WTC11 (cell line): Measurements from ENCODE around the gene VWF. TPM values are rescaled to one million over a fixed set of nuclear protein-coding genes. Genes with fewer than 3 reads are reported as not detected.

Experiments
- ATAC-seq: fragments of 200-7000 bp; cut with Tn5 transposase; 2 replicates; pipeline ENCODE4 v1.10.0; 2021; ENCODE audit warnings: mild to moderate bottlenecking, moderate library complexity
- CTCF ChIA-PET: fragments of 300-600 bp; sonication (Branson Sonifier 250); formaldehyde crosslinking; loops from one replicate; lab custom pipeline; 2021; ENCODE audit warnings: antibody characterized with exemption; lab: Charles Lee
- POLR2A ChIA-PET: fragments of 350-600 bp; sonication (Branson Sonifier 250); formaldehyde crosslinking; loops from one replicate; lab custom pipeline; 2021; ENCODE audit warnings: antibody characterized with exemption; lab: Charles Lee
- DNase-seq: peaks from one replicate; pipeline ENCODE4 v3.0.0; 2021; ENCODE audit warnings: low spot score
- H3K27ac Mint-ChIP-seq: 2 replicates; pipeline ENCODE4 v1.8.0; 2021; ENCODE audit warnings: mixed read lengths
- H3K27me3 Mint-ChIP-seq: 2 replicates; pipeline ENCODE4 v1.8.0; 2021; ENCODE audit warnings: low read depth, mild to moderate bottlenecking, moderate library complexity, mixed read lengths
- H3K36me3 Mint-ChIP-seq: 2 replicates; pipeline ENCODE4 v1.8.0; 2021; ENCODE audit warnings: mixed read lengths
- H3K4me1 Mint-ChIP-seq: 2 replicates; pipeline ENCODE4 v1.8.0; 2022; ENCODE audit warnings: mixed read lengths
- H3K4me3 Mint-ChIP-seq: 2 replicates; pipeline ENCODE4 v1.8.0; 2021; ENCODE audit warnings: mild to moderate bottlenecking, moderate library complexity, mixed read lengths
- H3K9me3 Mint-ChIP-seq: 2 replicates; pipeline ENCODE4 v1.8.0; 2021; ENCODE audit warnings: mixed read lengths
- AR ChIP-seq: fragments of 250-450 bp; sonication (Bioruptor Pico); IDR thresholded peaks from 2 replicates; pipeline ENCODE4 v1.9.0; 2021; ENCODE audit warnings: mild to moderate bottlenecking
- CTCF ChIP-seq: fragments of 200-600 bp; IDR thresholded peaks from 2 replicates; pipeline ENCODE4 v1.8.0; 2022; ENCODE audit warnings: antibody characterized with exemption
- E2F1 ChIP-seq: sonication (generic); formaldehyde crosslinking; IDR thresholded peaks from 2 replicates; pipeline ENCODE4 v1.8.0; 2022; ENCODE audit warnings: mild to moderate bottlenecking, missing genetic modification reagents
- ELF4 ChIP-seq: sonication (generic); formaldehyde crosslinking; IDR thresholded peaks from 2 replicates; pipeline ENCODE4 v1.8.1; 2022; ENCODE audit warnings: low read depth, mild to moderate bottlenecking, moderate library complexity, missing genetic modification reagents
- ESRRA ChIP-seq: sonication (generic); formaldehyde crosslinking; IDR thresholded peaks from 2 replicates; pipeline ENCODE4 v1.8.1; 2022; ENCODE audit warnings: mild to moderate bottlenecking, missing genetic modification reagents, borderline replicate concordance
- FOXJ3 ChIP-seq: sonication (generic); formaldehyde crosslinking; IDR thresholded peaks from 2 replicates; pipeline ENCODE4 v1.9.0; 2021; ENCODE audit warnings: missing genetic modification reagents, mild to moderate bottlenecking, borderline replicate concordance
- FOXK1 ChIP-seq: sonication (generic); formaldehyde crosslinking; IDR thresholded peaks from 2 replicates; pipeline ENCODE4 v1.8.0; 2022; ENCODE audit warnings: mild to moderate bottlenecking, moderate library complexity, missing genetic modification reagents
- GRHL2 ChIP-seq: fragments of 250-450 bp; sonication (Bioruptor Pico); IDR thresholded peaks from 2 replicates; pipeline ENCODE4 v1.8.0; 2022; ENCODE audit warnings: mild to moderate bottlenecking, moderate library complexity; ENCODE audit not compliant: insufficient replicate concordance, severe bottlenecking
- HMGA2 ChIP-seq: fragments of 250-450 bp; sonication (Bioruptor Pico); IDR thresholded peaks from 2 replicates; pipeline ENCODE4 v1.4.0; 2021; ENCODE audit warnings: mild to moderate bottlenecking, moderate library complexity
- MAX ChIP-seq: sonication (generic); formaldehyde crosslinking; IDR thresholded peaks from 2 replicates; pipeline ENCODE4 v1.8.0; 2022; ENCODE audit warnings: mild to moderate bottlenecking, missing genetic modification reagents
- MLX ChIP-seq: sonication (generic); formaldehyde crosslinking; IDR thresholded peaks from 2 replicates; pipeline ENCODE4 v1.8.1; 2023; ENCODE audit warnings: mild to moderate bottlenecking, missing genetic modification reagents, moderate library complexity
- NFATC4 ChIP-seq: fragments of 250-450 bp; sonication (Bioruptor Pico); IDR thresholded peaks from 2 replicates; pipeline ENCODE4 v1.9.0; 2021; ENCODE audit warnings: mild to moderate bottlenecking
- NFE2L1 ChIP-seq: sonication (generic); formaldehyde crosslinking; IDR thresholded peaks from 2 replicates; pipeline ENCODE4 v1.8.1; 2023; ENCODE audit warnings: missing genetic modification reagents
- NR1H2 ChIP-seq: sonication (generic); formaldehyde crosslinking; IDR thresholded peaks from 2 replicates; pipeline ENCODE4 v1.9.0; 2021; ENCODE audit warnings: mild to moderate bottlenecking, moderate library complexity, missing genetic modification reagents
- OVOL2 ChIP-seq: fragments of 250-450 bp; sonication (Bioruptor Pico); IDR thresholded peaks from 2 replicates; pipeline ENCODE4 v1.9.0; 2021; ENCODE audit warnings: mild to moderate bottlenecking, borderline replicate concordance
- SMAD4 ChIP-seq: sonication (generic); formaldehyde crosslinking; IDR thresholded peaks from 2 replicates; pipeline ENCODE4 v1.8.0; 2022; ENCODE audit warnings: mild to moderate bottlenecking, missing genetic modification reagents
- SP1 ChIP-seq: sonication (generic); formaldehyde crosslinking; conservative IDR thresholded peaks from 2 replicates; pipeline ENCODE4 v1.8.1; 2022; ENCODE audit warnings: missing genetic modification reagents
- TEAD1 ChIP-seq: sonication (generic); formaldehyde crosslinking; IDR thresholded peaks from 2 replicates; pipeline ENCODE4 v1.8.0; 2022; ENCODE audit warnings: mild to moderate bottlenecking, missing genetic modification reagents
- USF2 ChIP-seq: sonication (generic); formaldehyde crosslinking; IDR thresholded peaks from 2 replicates; pipeline ENCODE4 v1.8.1; 2023; ENCODE audit warnings: mild to moderate bottlenecking, missing genetic modification reagents, moderate library complexity
- ZBTB43 ChIP-seq: sonication (generic); formaldehyde crosslinking; IDR thresholded peaks from 2 replicates; pipeline ENCODE4 v1.8.1; 2023; ENCODE audit warnings: mild to moderate bottlenecking, missing genetic modification reagents
- ZNF317 ChIP-seq: sonication (generic); formaldehyde crosslinking; IDR thresholded peaks from 2 replicates; pipeline ENCODE4 v1.8.1; 2023; ENCODE audit warnings: low read depth, mild to moderate bottlenecking, moderate library complexity, missing genetic modification reagents, borderline replicate concordance
- ZNF423 ChIP-seq: fragments of 250-450 bp; sonication (Bioruptor Pico); IDR thresholded peaks from 2 replicates; pipeline ENCODE4 v2.1.2; 2022; ENCODE audit warnings: mild to moderate bottlenecking, moderate library complexity
- total RNA-seq: library from RNA; stranded (reverse); gene quantifications from 3 replicates; pipeline ENCODE4 v1.2.3, GENCODE V29; 2021

VWF gene
- total RNA-seq, 1 experiment from 2014 or later: 0.48 TPM

GRCh38 chr12:6052206-6052939, 72.1 kb downstream of the VWF start:
- POLR2A ChIA-PET: no interaction called here
- ATAC-seq (no peak), DNase-seq (no peak)
- H3K36me3 Mint-ChIP-seq: no peaks in the 10 kb centered on the region
- no peak overlapping the region for H3K27ac Mint-ChIP-seq
- no peak overlapping the region for H3K4me3 Mint-ChIP-seq
- CTCF ChIA-PET: interaction anchor here (1.0 to 6.3 kb wide), 4 partner anchors 15 to 232 kb away, joined by 3 to 36 read pairs (median 12); no protein-coding TSS in a partner anchor
- H3K9me3 Mint-ChIP-seq: no peaks in the 10 kb centered on the region
- H3K27me3 Mint-ChIP-seq: peaks cover 6% of the 10 kb centered on the region
- H3K4me1 Mint-ChIP-seq: peaks cover 9% of the 10 kb centered on the region
- TF ChIP-seq CTCF: no peak
- TF ChIP-seq ESRRA (CRISPR knock-in tag): no peak
- TF ChIP-seq NR1H2 (CRISPR knock-in tag): no peak
- no peak for TF ChIP-seq ELF4 (CRISPR knock-in tag)
- no peak for TF ChIP-seq GRHL2 (CRISPR knock-in tag)
- TF ChIP-seq HMGA2 (CRISPR knock-in tag): no peak
- no peak for TF ChIP-seq ZNF423 (CRISPR knock-in tag)
- no peak for TF ChIP-seq SP1 (CRISPR knock-in tag)
- no peak for TF ChIP-seq NFE2L1
- no peak for TF ChIP-seq USF2 (CRISPR knock-in tag)
- no peak for TF ChIP-seq ZNF317 (CRISPR knock-in tag)
- TF ChIP-seq MAX (CRISPR knock-in tag): no peak
- no peak for TF ChIP-seq AR (CRISPR knock-in tag)
- TF ChIP-seq E2F1 (CRISPR knock-in tag): no peak
- no peak for TF ChIP-seq SMAD4 (CRISPR knock-in tag)
- TF ChIP-seq ZBTB43 (CRISPR knock-in tag): no peak

- no peak for DNase-seq
- ATAC-seq: peak; percentile 71; the same call in 1 of the 2 replicates
- TF ChIP-seq TEAD1 (CRISPR knock-in tag) (no peak), FOXK1 (no peak), OVOL2 (CRISPR knock-in tag) (no peak), NFATC4 (CRISPR knock-in tag) (no peak), MLX (CRISPR knock-in tag) (no peak), FOXJ3 (CRISPR knock-in tag) (no peak), CTCF (no peak)
These were observed 74.5 kb downstream of the VWF start for GRCh38 chr12:6049992-6050391.

More at GRCh38 chr12:6049992-6050391, 74.5 kb downstream of the VWF start:
- Mint-ChIP-seq H3K4me1 (no peaks in the 10 kb centered on the region), H3K36me3 (no peaks in the 10 kb centered on the region), H3K27ac (no peak overlapping the region), H3K4me3 (no peak overlapping the region), H3K9me3 (no peaks in the 10 kb centered on the region), H3K27me3 (no peaks in the 10 kb centered on the region; the same call in 1 of the 2 replicates)
- ChIA-PET CTCF (interaction anchor here (0.6 to 1.0 kb wide), 2 partner anchors 15 to 234 kb away, joined by 3 read pairs; no protein-coding TSS in a partner anchor), POLR2A (no interaction called here)
